Osteoblast (primary cell): ENCODE results near the gene RBM20. TPM values are rescaled to one million over a fixed set of nuclear protein-coding genes. Genes with fewer than 3 reads are reported as not detected.
"Not testable (repeated sequence)": the region's sequence is repeated elsewhere in the genome, so short reads cannot be mapped to it uniquely, and the experiment has no call there.

Source experiments
- DNase-seq: peaks from one replicate; pipeline ENCODE4 v3.0.0; 2011; ENCODE audit warnings: low spot score, mixed read lengths; ENCODE audit not compliant: insufficient read length; ENCODE audit errors: missing footprints
- H2AFZ ChIP-seq: 2 replicates; pipeline ENCODE4 v1.6.0; 2011; ENCODE audit warnings: mild to moderate bottlenecking, low read length
- H3K27ac ChIP-seq: 2 replicates; pipeline ENCODE4 v1.5.1; 2011; ENCODE audit warnings: mild to moderate bottlenecking, low read depth, low read length, moderate library complexity
- H3K27me3 ChIP-seq: 2 replicates; pipeline ENCODE4 v1.6.0; 2012; ENCODE audit warnings: mild to moderate bottlenecking, control low read depth, inconsistent platforms, low read length, moderate library complexity; ENCODE audit not compliant: insufficient read depth
- H3K36me3 ChIP-seq: 2 replicates; pipeline ENCODE4 v1.5.1; 2011; ENCODE audit warnings: mild to moderate bottlenecking, low read length, control low read depth, moderate library complexity; ENCODE audit not compliant: insufficient read depth
- H3K4me1 ChIP-seq: 2 replicates; pipeline ENCODE4 v1.5.1; 2011; ENCODE audit warnings: mild to moderate bottlenecking, low read length, control low read depth, moderate library complexity; ENCODE audit not compliant: insufficient read depth
- H3K4me2 ChIP-seq: 2 replicates; pipeline ENCODE4 v1.6.0; 2011; ENCODE audit warnings: mild to moderate bottlenecking, low read length; ENCODE audit not compliant: insufficient read depth
- H3K4me3 ChIP-seq: fragments of 200-600 bp; sonication (generic); 3 replicates; pipeline ENCODE4 v1.5.1; 2012; ENCODE audit warnings: mild to moderate bottlenecking, low read length, inconsistent platforms; ENCODE audit not compliant: insufficient read depth
- H3K79me2 ChIP-seq: 2 replicates; pipeline ENCODE4 v1.6.0; 2012; ENCODE audit warnings: mild to moderate bottlenecking, low read length, control low read depth, inconsistent platforms; ENCODE audit not compliant: insufficient read depth
- H3K9me3 ChIP-seq: 2 replicates; pipeline ENCODE4 v1.5.1; 2011; ENCODE audit warnings: low read depth, low read length, control low read depth
- H4K20me1 ChIP-seq: 2 replicates; pipeline ENCODE4 v1.6.0; 2012; ENCODE audit warnings: mild to moderate bottlenecking, low read length, control low read depth; ENCODE audit not compliant: insufficient read depth
- total RNA-seq: library from RNA; depleted of rRNA; stranded (reverse); fragments of >200 nt; gene quantifications from 2 replicates; pipeline ENCODE4 v1.2.3, GENCODE V29; 2012
- TF ChIP-seq, protein P1 (sequence below): IDR thresholded peaks from 2 replicates; pipeline ENCODE4 v1.5.1; 2011; ENCODE audit warnings: mild to moderate bottlenecking, low read depth, low read length, moderate library complexity; ENCODE audit errors: extremely low read depth

The RBM20 gene
- total RNA-seq, 1 donor = not detected

DNA sequence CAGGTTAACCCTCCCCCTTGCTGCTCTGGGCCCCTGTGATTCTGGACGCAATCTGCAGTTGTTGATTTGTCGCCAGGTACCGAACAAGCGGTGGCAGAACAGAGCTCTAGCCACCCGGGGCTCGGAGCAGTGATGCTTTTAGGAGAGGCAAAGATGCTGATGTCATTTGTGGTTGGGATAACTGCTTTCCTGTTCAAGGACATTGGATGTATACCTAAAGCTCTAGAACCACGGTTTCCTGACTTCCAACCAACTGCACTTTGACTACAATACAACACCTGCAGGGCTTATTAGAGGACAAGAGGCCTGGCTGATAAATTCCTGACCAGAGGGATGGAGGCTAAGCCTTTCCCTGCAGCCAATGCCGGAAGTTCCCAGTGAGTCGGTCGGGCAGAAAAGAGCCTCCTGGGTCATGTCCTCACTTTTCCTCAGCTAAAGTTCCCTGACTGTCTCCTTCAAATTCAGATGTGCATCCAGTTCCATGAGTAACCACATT, 6.5 kb upstream of the RBM20 start:
- H3K27me3 ChIP-seq = peaks cover 31% of the 10 kb centered on the region
- H2AFZ ChIP-seq = peak overlapping the region; percentile 42
- no peaks in the 10 kb centered on the region for H3K36me3 ChIP-seq
- H3K27ac ChIP-seq = no peak overlapping the region
- no peaks in the 10 kb centered on the region for H4K20me1 ChIP-seq
- no peak for DNase-seq
- H3K4me3 ChIP-seq = no peak overlapping the region
- H3K79me2 ChIP-seq = no peaks in the 10 kb centered on the region
- H3K4me1 ChIP-seq = no peaks in the 10 kb centered on the region
- no peaks in the 10 kb centered on the region for H3K9me3 ChIP-seq
- TF ChIP-seq, protein P1, sequence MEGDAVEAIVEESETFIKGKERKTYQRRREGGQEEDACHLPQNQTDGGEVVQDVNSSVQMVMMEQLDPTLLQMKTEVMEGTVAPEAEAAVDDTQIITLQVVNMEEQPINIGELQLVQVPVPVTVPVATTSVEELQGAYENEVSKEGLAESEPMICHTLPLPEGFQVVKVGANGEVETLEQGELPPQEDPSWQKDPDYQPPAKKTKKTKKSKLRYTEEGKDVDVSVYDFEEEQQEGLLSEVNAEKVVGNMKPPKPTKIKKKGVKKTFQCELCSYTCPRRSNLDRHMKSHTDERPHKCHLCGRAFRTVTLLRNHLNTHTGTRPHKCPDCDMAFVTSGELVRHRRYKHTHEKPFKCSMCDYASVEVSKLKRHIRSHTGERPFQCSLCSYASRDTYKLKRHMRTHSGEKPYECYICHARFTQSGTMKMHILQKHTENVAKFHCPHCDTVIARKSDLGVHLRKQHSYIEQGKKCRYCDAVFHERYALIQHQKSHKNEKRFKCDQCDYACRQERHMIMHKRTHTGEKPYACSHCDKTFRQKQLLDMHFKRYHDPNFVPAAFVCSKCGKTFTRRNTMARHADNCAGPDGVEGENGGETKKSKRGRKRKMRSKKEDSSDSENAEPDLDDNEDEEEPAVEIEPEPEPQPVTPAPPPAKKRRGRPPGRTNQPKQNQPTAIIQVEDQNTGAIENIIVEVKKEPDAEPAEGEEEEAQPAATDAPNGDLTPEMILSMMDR = no peak
- H3K4me2 ChIP-seq = no peak overlapping the region

GRCh38 chr10:110638319-110638718, 5.8 kb upstream of the RBM20 start:
- H4K20me1 ChIP-seq = no peaks in the 10 kb centered on the region
- H3K79me2 ChIP-seq = no peaks in the 10 kb centered on the region
- no peak overlapping the region for H3K27ac ChIP-seq
- no peak overlapping the region for H3K4me2 ChIP-seq
- no peak overlapping the region for H3K4me3 ChIP-seq
- H3K36me3 ChIP-seq = no peaks in the 10 kb centered on the region
- H3K4me1 ChIP-seq = peaks cover under 1% of the 10 kb centered on the region
- H3K27me3 ChIP-seq = peaks cover 38% of the 10 kb centered on the region
- TF ChIP-seq, protein P1 = no peak
- H3K9me3 ChIP-seq = no peaks in the 10 kb centered on the region
- no peak for DNase-seq
- no peak overlapping the region for H2AFZ ChIP-seq

DNA sequence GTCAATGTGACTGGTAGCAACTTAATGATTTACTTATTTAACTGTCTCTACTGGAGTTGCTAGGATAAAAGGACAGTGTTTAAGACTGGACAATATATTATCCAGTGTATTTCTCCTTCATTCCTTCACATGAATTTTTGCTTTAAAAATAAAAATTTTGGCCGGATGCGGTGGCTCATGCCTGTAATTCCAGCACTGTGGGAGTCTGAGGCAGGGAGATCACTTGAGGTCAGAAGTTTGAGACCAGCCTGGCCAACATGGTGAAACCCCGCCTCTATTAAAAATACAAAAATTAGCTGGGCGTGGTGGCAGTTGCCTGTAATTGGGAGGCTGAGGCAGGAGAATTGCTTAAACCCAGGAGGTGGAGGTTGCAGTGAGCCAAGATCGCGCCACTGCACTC, 5.1 kb upstream of the RBM20 start:
- DNase-seq, H3K79me2 ChIP-seq, H3K4me3 ChIP-seq, H2AFZ ChIP-seq, H4K20me1 ChIP-seq, H3K36me3 ChIP-seq, H3K4me1 ChIP-seq, H3K4me2 ChIP-seq, H3K27ac ChIP-seq, H3K9me3 ChIP-seq: not testable (repeated sequence)
- H3K27me3 ChIP-seq = peaks cover 45% of the 10 kb centered on the region

- H3K9me3 ChIP-seq, H3K4me1 ChIP-seq, H4K20me1 ChIP-seq, H3K36me3 ChIP-seq, H3K27ac ChIP-seq, H3K79me2 ChIP-seq, H3K4me3 ChIP-seq, DNase-seq, H2AFZ ChIP-seq, H3K4me2 ChIP-seq: not testable (repeated sequence)
- peaks cover 49% of the 10 kb centered on the region for H3K27me3 ChIP-seq
Observed at GRCh38 chr10:110639858-110640257, 4.3 kb upstream of the RBM20 start.

- DNase-seq = no peak
- Histone ChIP-seq H3K9me3 (no peaks in the 10 kb centered on the region), H3K79me2 (no peaks in the 10 kb centered on the region), H3K4me2 (no peak overlapping the region), H4K20me1 (no peaks in the 10 kb centered on the region), H3K27ac (no peak overlapping the region), H3K4me1 (peaks cover 4% of the 10 kb centered on the region), H3K27me3 (peaks cover 63% of the 10 kb centered on the region), H2AFZ (no peak overlapping the region), H3K4me3 (no peak overlapping the region), H3K36me3 (no peaks in the 10 kb centered on the region)
- TF ChIP-seq, protein P1 = no peak
Observed at GRCh38 chr10:110641256-110641655, 2.9 kb upstream of the RBM20 start.
